Amniotic epithelial cell (primary cell): ENCODE data around the gene TPSG1.
A peak's percentile ranks its signal among the peaks of the same experiment; 100 is the strongest.
"Not testable (repeated sequence)": the region's sequence is repeated elsewhere in the genome, so short reads cannot be mapped to it uniquely, and the experiment has no call there.

Experiments
- DNase-seq: peaks from one replicate; pipeline ENCODE4 v3.0.0-alpha.2; 2010; ENCODE audit warnings: low read depth

Gene TPSG1

DNA sequence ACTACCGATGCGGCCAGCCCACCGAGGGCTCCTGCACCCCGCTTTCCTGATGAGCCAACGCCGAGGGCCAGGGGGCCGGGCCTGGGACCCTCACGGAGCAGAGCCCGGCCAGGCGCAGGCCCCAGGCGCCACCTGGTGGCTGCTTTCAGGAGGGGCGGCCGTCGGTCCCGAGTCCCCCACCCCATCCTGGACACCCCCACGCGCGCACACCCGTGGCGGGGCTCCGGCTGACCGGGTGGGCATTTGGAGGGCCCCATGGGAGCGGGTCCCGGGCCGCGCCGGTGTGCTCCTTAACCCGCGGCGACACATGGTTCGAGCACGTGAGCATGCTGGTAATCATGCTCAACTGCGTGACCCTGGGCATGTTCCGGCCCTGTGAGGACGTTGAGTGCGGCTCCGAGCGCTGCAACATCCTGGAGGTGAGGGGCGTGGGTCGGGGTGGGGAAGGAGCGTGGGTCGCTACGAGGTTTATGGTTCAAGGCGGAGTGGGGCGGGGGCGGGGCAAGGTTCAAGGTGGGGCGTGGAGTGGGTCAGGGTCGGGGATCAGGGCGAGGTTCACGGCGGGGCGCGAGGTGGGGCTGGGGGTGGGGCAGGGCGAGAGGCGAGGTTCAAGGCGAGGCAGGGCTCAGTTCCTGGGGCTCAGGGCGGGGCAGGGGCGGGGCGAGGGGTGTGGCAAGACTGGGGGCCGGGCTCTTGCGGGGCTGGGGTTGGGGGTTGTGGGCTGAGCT lies 30.2 kb downstream of the TPSG1 start:
- no peak for DNase-seq

DNA sequence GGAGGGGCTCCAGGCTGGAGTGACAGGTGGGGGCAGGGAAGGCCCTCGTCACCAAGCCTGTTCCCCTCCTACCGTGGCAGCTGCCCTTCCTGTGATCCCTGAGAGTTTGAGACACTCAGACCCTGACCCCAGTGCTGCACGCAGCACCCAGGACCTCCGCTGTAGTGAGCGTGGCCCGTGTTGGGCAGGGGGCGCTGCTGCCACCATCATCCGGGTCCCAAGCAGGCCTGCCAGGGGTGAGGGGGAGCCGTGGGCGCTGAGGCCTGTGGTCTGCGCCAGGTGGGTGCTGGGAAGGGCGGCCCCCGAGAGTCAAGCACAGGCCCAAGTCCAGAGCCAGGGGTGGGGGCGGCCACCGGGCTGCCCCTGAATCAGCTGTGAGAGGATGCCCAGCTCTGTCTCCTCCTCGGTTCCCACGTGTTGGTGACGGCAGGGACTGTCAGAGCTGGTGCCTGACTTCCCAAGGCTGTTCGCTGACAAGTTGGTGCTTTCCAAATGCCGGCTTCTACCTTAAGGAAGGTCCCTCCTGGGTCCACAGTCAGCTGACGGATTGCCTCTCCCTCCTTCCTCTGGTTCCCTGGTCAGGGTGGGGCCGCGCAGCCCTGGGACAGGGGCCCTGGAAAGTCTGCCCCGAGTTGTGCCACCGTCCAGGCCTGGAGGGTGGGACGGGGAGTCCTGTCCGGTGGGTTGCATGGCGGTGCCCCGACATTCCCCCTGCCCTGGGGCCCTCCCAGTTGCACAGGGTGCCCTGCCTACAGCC lies 31.1 kb downstream of the TPSG1 start:
- no peak for DNase-seq

DNA sequence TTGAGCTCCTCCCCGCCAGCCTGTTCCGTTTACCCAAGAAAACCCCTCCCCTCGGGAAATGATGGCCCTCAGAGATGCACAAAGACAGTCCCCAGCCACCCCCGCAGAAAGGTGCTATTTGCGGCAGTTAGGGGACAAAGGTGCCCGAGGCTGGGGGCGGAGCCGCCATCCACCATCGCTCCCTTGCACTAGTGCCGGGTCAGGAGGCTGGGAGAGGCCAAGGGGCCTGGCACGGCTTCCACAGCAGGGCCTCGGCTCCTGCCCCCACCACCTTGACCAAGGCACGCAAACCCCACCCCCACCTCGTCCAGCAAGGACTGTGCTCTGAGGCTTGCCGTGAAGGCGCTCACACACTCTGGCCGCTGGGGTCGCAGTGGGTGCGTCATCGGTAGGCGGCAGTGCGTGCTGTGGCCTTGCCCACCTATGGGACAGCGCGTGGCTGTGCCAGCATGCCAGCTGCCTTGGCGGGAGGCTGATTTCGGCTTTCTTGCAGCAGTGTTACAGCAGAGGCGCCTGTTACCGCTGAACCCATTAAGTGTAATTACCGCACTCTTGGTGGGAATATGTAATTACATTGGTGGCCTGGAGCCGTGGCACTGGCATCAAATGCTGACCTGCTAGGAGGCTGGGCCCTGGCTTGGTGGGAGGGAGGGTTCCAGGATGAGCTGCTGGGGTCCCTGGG lies 31.8 kb downstream of the TPSG1 start:
- DNase-seq: no peak

DNA sequence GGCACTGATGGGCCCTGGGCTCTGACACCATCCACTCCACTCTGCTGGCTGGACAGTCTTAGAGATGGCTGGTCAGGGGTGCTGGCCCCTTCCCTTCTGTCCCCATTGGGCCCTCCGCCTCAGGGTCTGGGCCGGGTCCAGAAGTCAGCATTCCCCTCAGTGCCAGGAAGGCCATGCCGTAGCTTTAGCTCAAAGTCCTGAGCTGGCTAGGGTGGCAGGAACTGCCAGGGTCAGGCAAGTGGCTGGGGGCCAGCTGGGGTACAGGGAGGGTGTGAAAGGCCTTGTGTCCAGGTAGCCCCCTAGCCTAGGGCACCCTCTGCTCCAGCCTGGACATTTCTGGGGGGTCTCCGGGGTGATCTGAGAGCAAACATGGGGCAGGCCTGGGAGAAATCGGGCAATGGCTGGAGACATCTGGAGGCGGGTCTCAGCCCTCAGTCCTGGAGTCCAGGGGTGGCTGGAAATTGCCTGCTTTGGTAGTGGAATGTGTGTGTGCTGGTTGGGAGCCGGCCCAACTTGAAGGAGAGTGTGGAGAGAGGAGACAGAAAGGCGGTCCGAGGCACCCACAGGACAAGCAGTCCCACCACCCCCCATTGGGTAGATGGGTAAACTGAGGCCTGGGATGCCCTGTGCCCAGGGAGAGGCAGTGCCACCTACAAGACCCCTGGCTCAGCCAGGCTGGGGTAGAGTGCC lies 32.5 kb downstream of the TPSG1 start:
- no peak for DNase-seq

DNA sequence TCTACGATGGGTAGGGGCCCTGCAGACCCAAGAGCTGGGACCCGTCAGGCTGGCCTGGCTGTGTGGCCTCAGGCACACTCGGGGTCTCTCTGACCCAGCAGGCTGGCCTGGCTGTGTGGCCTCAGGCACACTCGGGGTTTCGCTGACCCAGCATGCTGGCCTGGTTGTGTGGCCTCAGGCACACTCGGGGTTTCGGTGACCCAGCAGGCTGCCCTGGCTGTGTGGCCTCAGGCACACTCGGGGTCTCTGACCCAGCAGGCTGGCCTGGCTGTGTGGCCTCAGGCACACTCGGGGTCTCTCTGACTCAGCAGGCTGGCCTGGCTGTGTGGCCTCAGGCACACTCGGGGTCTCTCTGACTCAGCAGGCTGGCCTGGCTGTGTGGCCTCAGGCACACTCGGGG lies 34.3 kb downstream of the TPSG1 start:
- DNase-seq: not testable (repeated sequence)

DNA sequence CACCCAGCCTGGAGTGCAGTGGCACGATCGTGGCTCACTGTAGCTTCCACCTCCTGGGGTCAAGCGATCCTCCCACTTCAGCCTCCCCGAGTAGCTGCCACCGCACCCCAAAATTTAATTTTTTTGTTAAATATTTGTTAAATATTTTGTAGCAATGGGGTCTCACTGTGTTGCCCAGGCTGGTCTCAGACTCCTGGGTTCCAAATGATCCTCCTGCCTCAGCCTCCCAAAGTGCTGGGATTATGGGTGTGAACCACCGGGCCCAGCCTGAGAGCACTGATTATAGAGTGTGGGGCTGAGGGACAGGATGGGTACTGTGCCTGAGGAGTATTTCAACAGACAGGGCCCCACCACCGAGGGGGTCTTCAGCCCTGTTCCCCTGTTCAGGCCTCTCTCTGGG lies 35.6 kb downstream of the TPSG1 start:
- no peak for DNase-seq

DNA sequence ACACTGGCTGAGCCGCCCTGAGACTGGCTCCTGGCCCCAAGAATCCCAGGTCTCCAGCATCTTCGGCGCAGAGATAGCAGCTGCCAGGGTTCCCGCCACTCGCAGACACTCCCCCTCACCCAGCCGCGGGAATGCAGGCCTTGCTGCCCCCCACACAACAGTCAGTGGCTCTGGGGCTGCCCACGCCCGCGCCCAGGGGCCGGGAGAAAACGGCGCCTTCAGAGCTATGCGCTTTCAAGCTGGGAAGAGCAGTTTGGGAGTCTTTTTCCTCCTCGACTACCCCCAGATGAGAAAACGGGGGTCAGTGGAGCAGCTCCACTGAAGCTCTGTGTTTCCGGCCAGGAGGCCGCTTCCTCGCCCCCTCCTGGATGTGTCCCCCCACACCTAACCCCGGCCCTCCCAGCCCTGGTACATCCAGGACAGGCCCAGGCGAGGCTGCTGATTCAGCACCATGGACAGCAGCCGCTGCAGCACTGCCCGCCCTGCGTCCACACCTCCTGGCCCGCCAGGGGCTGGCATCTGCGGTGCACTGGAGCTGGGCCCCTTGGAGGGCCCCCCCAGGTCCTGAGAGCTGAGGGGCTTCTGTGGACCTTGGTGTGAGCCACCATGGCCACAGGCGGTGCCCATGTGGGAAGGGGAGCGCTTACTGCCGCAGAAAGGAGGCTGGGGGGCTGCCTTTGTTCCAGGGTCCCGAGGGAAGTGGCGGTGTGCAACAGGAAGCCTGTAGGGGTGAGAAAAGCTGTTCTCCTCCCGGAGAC lies 36.5 kb downstream of the TPSG1 start:
- no peak for DNase-seq

DNA sequence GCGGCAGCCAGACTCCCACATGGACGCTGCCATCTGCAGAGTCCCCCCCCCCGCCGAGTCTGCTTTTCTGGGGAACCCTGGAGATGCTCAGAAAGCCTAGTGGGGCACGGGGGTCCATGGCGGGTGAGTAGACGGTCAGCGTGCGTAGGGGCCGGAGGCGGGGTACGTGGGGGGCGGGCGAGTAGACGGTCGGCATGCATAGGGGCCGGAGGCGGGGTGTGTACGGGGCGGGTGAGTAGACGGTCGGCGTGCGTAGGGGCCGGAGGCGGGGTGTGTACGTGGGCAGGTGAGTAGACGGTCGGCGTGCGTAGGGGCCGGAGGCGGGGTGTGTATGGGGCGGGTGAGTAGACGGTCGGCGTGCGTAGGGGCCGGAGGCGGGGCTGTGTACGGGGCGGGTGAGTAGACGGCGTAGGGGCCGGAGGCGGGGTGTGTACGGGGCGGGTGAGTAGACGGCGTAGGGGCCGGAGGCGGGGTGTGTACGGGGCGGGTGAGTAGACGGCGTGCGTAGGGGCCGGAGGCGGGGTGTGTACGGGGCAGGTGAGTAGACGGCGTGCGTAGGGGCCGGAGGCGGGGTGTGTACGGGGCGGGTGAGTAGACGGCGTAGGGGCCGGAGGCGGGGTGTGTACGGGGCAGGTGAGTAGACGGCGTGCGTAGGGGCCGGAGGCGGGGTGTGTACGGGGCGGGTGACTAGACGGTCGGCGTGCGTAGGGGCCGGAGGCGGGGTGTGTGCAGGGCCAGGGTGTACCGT lies 39.4 kb downstream of the TPSG1 start:
- not testable (repeated sequence) for DNase-seq

DNA sequence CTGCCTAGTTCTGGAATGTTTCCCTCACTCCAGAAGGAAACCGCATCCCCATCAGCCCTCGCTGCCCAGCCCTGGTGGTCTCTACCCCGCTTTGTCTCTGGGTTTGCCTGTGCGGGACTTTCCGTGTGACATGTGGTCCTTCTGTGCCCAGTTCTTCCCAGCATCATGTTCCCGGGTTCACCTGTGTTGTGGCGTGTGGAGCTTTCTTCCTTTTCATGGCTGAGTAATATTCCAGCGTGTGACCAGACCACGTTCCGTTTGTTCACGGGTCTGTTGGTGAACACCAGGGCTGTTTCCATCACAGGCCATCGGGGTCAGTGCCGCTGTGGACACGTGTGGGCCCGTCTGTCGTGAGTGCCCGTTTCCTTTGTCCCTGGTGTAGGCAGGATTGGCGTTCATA lies 40.1 kb downstream of the TPSG1 start:
- no peak for DNase-seq

DNA sequence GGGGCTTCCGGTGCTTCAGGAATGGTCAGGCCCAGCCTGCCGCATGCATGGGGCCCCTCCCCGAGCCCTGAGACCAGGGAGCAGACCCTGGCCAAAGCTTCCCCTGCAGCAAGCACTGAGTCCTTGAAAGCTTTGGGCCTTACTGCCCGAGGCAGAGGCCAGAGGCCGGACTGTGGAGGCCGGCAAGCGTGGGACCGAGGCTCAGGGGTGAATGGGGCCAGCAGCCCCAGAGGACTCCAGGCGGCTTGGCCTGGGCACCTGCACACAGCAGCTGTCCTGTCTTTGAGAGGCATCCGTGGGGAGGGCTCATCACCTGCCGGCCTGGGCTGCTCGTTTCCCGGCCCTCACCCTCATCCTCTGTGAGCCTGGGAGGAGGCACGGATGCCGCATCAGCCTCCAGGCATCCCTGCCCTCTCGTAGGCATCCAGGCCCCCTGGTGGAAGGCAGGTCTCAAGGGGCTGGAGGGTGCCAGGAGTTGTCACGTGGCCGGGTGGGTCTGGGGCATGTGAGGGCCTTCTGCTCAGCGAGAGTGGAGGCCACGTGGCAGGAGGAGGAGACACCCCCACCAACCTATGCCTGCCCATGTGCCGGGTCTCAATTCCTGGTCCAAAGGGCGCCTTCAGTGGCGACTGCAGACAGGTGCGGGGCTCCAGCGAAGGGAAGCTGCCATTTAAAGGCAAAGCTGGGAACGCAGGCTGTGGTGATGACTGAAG lies 40.8 kb downstream of the TPSG1 start:
- no peak for DNase-seq

DNA sequence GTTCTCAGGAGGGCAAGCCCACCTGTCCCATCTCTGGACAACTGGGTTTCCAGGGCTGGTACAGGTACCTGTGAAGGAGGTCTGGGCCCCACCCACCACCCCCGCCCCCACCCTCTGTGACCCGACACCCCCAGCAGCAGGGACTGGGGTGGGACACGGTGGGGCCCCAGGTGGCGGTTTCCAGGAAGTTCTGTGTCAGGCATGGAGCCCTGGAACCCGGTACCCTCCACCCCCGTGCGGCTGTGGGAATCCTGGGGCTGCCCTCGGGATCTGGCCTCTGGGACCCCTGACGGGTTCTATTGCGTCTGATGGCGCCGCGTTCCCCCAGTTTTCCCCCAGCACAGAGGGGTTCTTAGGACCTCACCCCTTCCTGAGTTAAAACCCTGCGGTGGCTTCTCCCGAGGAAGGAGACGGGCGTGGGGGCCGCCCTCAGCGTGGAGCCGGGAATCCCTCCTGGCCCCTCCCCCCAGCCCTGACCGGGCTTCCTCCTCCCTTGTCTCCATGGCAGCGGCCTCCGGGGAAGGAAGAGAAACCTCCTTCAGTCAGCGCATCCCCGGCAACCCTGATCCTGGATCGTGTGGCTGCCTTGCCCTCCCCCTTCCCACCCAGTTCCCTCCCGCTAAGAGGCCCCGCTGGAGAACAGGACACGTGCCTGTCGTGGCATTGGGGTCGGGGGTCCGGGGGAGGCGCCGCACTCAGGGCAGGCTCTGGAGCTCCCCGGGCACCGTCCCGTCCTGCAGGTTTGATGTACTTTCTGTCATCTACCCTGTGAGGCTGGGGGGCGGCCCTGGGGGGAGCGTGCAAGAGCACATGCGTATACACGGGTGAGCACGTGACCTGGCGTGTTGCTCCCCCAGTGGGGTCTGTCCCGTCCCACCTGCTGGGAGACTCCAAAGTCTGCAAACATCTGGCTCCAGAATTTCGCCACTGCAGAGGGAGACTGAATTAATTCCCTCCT lies 41.8 kb downstream of the TPSG1 start:
- DNase-seq: peak; percentile 85

DNA sequence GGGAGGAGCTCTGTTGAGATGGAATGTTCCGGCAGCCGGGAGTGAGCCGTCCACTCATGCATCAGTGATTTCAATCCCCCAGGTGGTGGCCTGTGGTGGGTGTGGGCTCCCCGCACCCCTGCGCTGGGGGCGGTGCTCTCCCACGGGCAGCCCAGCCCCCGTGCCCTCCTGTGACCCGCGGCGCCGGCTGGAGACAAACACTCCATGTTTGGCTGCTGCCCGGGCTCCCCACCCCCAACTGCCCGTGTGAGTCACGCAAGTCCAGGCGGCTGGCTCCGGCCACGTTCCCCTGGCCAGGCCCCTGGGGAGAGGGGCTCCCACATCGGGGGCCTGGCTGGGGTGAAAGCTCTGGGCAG lies 42.8 kb downstream of the TPSG1 start:
- DNase-seq: peak; percentile 94

DNA sequence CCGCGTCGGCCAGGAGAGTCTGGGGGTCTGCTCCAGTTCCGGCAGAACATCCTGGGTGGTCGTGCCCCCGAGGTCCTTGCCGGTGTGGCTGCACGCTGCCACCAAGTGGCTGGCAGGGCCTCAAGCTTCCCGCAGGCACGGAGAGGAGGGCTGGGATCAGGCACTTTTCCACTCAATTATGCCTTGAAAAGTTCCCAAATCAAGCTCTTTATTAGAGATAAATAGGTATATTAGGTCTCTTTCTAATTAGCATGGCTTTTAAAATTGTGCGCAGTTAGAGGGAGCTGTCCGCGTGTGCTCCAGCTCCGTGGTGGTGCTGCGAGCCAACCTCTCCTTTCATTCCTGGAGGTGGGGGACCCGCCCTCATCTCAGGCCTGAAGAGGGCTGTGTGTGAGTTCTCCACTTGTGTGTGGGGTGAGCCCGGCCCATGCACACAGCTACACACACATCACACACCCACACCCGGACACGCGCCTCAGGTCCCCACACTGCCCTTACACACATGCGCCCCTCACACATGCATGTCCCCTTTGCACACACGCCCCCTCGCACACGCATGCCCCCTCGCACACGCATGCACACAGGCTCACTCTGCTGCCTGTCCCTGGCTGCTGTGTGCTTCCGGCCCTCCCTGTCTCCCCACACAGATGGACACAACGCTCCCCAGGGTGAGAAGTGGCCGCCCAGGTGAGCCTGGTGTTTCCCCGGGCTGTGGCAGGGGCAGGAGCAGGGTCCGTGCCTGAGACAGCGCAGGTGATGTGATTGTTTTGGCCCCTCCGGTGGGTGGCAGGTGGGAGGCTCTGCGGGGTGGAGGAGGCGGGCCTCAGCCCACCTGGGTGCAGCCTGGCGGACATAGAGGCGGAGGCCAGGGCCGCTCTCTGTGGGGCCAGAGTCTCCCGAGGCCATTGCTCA lies 43.4 kb downstream of the TPSG1 start:
- no peak for DNase-seq

DNA sequence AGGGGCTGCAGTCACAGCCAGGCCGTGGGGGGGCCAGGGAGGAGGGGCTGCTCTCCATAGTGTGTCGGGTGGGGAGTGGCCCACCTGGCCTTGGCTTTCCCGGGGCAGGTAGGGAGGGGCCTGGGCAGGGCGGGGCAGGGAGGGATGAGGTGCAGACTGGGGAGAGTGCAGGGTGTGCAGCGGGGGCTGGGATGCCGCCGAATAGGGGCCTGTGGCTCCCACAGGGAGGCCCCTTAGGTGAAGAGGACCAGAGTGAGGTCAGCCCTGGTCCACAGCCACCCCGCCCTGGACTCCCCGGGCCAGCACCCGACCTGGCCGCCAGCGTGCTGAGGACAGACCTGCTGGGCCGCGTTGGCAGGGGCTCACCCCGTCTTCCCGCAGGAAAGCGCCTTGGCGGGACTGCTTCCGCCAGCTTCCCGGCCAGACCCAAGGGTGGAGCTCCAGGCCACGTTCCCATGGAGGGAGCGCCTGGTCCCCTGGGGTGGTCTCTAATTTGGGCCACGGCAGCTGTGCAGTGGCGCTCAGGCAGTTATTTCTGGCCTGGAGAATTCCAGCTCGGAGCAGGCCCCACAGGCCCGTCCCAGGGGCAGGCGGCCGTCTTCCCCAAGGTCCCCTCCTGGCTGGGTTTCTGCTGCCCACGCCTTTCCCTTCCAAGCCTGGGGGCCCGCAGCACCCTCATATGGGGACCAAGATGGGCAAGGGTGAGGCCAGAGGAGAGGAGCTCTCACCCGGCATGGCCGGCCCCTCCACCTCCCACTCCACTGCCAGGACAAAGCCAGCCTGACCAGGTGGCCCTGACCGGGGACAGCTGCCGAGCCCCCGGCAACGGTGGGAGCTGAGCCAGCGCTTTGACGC lies 44.3 kb downstream of the TPSG1 start:
- no peak for DNase-seq

DNA sequence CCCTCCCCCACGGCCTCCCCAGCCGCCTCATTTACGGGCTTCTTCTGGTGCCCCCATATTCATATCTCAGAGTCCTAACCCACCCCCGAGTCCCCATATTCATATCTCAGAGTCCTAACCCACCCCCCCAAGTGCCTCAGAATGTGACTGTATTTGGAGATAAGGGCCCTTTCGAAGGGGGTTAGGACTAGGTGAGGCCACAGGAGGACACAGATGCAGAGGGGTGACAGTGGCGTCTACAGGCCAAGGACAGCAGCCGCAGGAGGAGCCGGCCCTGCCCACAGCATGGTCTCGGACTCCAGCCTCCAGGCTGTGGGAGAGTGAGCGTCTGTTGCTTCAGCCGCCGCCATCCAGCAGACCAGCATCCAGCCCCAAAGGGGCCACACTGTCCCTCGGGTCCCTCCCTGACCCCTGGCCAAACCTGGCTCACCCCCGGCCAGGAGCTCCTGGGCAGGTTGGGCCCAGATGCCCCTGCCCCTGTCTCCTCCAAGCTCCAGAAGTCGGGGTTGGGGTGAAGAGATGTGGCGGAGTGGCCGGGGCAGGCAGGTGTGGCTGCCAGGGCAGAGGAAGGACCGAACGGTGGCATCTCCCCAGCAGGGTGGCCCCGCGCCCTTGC lies 46.7 kb downstream of the TPSG1 start:
- DNase-seq: no peak

DNA sequence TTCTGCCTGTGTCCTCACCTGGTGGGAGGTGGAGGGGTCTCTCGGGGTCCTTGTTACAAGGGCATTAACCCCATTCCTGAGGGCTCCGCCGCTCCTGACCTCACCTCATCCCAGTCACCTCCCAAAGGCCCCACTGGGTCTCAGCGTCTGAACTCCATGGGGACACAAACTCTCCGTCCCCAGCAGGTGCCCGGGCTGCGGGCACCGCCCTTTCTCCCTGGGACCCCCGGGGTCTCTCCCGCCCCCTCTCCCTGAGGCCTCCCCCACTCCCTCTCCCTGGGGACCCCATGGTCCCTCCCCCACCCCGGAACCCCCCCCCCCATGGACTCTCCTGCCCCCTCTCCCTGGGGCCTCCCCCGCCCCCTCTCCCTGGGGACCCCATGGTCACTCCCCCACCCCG lies 47.3 kb downstream of the TPSG1 start:
- no peak for DNase-seq

DNA sequence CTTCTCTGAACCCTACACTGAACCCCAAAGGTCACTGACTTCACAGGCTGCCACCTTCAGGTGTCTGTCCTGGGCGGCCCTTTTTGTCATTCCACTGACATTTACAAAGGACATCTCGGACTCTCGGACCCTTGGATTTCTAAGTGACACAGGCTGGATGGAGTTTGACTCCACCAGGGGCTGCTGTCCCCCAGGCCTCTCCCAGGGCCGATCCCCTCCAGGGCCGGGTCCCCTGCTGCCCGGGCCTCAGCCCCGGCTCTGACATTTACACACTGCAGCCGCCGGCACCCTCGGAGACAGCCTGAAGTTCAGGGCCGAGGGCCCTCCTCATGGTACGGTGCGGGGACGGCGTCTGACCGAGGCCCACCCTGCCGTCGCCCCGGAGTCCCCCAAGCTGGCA lies 48.0 kb downstream of the TPSG1 start:
- no peak for DNase-seq
